Stimulated activated CD4-positive, alpha-beta T cell treated with anti-CD3 and anti-CD28 coated beads, Interleukin-4, amount 100 ng/mL, for 1 hour (primary cell): Measurements from ENCODE around the gene VRTN.

Source experiments
- DNase-seq: peaks from one replicate; pipeline ENCODE4 v3.0.0-alpha.2; 2020

Gene VRTN

GRCh38 chr14:74400031-74400685 is 51.9 kb downstream of the VRTN start:
- no peak for DNase-seq

- DNase-seq = no peak
Measured at GRCh38 chr14:74400919-74401503, 52.7 kb downstream of the VRTN start.

- DNase-seq = peak; percentile 55
Measured at GRCh38 chr14:74401504-74402241, 53.4 kb downstream of the VRTN start.

GRCh38 chr14:74402401-74403251 is 54.4 kb downstream of the VRTN start:
- DNase-seq = no peak

- no peak for DNase-seq
Measured at GRCh38 chr14:74403619-74404417, 55.5 kb downstream of the VRTN start.

GRCh38 chr14:74404435-74404834 is 56.2 kb downstream of the VRTN start:
- DNase-seq = no peak

GRCh38 chr14:74405663-74406062 is 57.4 kb downstream of the VRTN start:
- DNase-seq = no peak

- DNase-seq = no peak
Measured at GRCh38 chr14:74407021-74407800, 58.9 kb downstream of the VRTN start.

GRCh38 chr14:74407801-74408154 is 59.5 kb downstream of the VRTN start:
- DNase-seq = no peak

- no peak for DNase-seq
Measured at GRCh38 chr14:74408870-74409269, 60.6 kb downstream of the VRTN start.

GRCh38 chr14:74409441-74409840 is 61.2 kb downstream of the VRTN start:
- no peak for DNase-seq
